Suprapubic skin (tissue), 3 donors: ENCODE results near the gene NDN.

Source experiments
- EP300 ChIP-seq: sonication (generic); formaldehyde crosslinking; IDR thresholded peaks from one replicate; pipeline ENCODE4 v1.6.1; 2017; ENCODE audit warnings: antibody characterized with exemption
- TF ChIP-seq, protein P1 (sequence below), 2 donors: fragments of 200-600 bp in 1 of 2; fragments of 450-650 bp in 1 of 2; sonication (generic) in 1 of 2; IDR thresholded peaks; one replicate each; pipeline ENCODE4 v1.5.1; 2016 to 2019; ENCODE audit warnings: antibody characterized with exemption in 2 of 2, mild to moderate bottlenecking in 1 of 2, moderate library complexity in 1 of 2

- TF ChIP-seq, protein P1, sequence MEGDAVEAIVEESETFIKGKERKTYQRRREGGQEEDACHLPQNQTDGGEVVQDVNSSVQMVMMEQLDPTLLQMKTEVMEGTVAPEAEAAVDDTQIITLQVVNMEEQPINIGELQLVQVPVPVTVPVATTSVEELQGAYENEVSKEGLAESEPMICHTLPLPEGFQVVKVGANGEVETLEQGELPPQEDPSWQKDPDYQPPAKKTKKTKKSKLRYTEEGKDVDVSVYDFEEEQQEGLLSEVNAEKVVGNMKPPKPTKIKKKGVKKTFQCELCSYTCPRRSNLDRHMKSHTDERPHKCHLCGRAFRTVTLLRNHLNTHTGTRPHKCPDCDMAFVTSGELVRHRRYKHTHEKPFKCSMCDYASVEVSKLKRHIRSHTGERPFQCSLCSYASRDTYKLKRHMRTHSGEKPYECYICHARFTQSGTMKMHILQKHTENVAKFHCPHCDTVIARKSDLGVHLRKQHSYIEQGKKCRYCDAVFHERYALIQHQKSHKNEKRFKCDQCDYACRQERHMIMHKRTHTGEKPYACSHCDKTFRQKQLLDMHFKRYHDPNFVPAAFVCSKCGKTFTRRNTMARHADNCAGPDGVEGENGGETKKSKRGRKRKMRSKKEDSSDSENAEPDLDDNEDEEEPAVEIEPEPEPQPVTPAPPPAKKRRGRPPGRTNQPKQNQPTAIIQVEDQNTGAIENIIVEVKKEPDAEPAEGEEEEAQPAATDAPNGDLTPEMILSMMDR (IDR thresholded peaks at IDR 0.05), result no peak
- TF ChIP-seq EP300, result no peak
These were observed 16.1 kb downstream of the NDN start for GRCh38 chr15:23670970-23671369.
